ENCODE measurements around the gene USP1. TPM values are rescaled to one million over a fixed set of nuclear protein-coding genes. Genes with fewer than 3 reads are reported as not detected.

The USP1 gene
- total and polyA plus RNA-seq, 10 of the 15 experiments (the other 5 are each of a cell fraction or from before 2014, with no cell fraction given), result 25.6 to 77.9 (median 48.1) TPM

DNA sequence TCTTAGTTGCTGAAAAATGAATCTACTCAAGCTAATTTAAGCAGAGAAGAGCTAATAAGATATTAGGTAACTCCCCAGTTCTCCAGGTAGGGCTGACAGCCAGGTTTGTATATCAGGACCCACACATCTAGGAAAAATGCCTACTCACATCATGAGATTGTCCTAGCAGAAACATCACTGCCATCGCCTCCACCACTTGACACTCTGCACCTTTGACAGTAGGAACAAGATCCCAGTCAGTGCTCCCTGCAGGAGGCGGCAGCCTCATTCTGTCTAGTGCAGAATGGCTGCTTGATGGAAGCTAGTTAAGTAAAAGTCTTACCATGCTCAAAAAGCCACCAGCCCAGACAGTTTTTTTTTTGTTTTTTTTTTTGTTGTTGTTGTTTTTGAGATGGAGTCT lies 31.6 kb upstream of the USP1 start:
- in situ Hi-C loops (cut with MboI), result loop anchor here (5.0 kb wide), 1 partner anchor 228 kb away; no protein-coding TSS in a partner anchor
- TF ChIP-seq TCF7 (IDR thresholded peaks at IDR 0.05; ENCODE audit: borderline replicate concordance) (no peak), WRNIP1 (IDR thresholded peaks at IDR 0.05; ENCODE audit: borderline replicate concordance, low read depth, low read length) (no peak), NR2C2 (IDR thresholded peaks at IDR 0.05; ENCODE audit: borderline replicate concordance, control insufficient read depth, insufficient read length, low read depth) (no peak), SMARCA5 (IDR thresholded peaks at IDR 0.05) (no peak), SRF (IDR thresholded peaks at IDR 0.05; ENCODE audit: low read depth in 2 of 2, low read length in 2 of 2) (no peak), KLF5 (IDR thresholded peaks at IDR 0.05; ENCODE audit: partially characterized antibody) (no peak), RAD21 (IDR thresholded peaks at IDR 0.05; ENCODE audit: insufficient read depth, low read depth, low read length) (no peak)
- TF ChIP-seq, protein P1, sequence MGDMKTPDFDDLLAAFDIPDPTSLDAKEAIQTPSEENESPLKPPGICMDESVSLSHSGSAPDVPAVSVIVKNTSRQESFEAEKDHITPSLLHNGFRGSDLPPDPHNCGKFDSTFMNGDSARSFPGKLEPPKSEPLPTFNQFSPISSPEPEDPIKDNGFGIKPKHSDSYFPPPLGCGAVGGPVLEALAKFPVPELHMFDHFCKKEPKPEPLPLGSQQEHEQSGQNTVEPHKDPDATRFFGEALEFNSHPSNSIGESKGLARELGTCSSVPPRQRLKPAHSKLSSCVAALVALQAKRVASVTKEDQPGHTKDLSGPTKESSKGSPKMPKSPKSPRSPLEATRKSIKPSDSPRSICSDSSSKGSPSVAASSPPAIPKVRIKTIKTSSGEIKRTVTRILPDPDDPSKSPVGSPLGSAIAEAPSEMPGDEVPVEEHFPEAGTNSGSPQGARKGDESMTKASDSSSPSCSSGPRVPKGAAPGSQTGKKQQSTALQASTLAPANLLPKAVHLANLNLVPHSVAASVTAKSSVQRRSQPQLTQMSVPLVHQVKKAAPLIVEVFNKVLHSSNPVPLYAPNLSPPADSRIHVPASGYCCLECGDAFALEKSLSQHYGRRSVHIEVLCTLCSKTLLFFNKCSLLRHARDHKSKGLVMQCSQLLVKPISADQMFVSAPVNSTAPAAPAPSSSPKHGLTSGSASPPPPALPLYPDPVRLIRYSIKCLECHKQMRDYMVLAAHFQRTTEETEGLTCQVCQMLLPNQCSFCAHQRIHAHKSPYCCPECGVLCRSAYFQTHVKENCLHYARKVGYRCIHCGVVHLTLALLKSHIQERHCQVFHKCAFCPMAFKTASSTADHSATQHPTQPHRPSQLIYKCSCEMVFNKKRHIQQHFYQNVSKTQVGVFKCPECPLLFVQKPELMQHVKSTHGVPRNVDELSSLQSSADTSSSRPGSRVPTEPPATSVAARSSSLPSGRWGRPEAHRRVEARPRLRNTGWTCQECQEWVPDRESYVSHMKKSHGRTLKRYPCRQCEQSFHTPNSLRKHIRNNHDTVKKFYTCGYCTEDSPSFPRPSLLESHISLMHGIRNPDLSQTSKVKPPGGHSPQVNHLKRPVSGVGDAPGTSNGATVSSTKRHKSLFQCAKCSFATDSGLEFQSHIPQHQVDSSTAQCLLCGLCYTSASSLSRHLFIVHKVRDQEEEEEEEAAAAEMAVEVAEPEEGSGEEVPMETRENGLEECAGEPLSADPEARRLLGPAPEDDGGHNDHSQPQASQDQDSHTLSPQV (IDR thresholded peaks at IDR 0.05), result no peak
- TF ChIP-seq, protein P2, sequence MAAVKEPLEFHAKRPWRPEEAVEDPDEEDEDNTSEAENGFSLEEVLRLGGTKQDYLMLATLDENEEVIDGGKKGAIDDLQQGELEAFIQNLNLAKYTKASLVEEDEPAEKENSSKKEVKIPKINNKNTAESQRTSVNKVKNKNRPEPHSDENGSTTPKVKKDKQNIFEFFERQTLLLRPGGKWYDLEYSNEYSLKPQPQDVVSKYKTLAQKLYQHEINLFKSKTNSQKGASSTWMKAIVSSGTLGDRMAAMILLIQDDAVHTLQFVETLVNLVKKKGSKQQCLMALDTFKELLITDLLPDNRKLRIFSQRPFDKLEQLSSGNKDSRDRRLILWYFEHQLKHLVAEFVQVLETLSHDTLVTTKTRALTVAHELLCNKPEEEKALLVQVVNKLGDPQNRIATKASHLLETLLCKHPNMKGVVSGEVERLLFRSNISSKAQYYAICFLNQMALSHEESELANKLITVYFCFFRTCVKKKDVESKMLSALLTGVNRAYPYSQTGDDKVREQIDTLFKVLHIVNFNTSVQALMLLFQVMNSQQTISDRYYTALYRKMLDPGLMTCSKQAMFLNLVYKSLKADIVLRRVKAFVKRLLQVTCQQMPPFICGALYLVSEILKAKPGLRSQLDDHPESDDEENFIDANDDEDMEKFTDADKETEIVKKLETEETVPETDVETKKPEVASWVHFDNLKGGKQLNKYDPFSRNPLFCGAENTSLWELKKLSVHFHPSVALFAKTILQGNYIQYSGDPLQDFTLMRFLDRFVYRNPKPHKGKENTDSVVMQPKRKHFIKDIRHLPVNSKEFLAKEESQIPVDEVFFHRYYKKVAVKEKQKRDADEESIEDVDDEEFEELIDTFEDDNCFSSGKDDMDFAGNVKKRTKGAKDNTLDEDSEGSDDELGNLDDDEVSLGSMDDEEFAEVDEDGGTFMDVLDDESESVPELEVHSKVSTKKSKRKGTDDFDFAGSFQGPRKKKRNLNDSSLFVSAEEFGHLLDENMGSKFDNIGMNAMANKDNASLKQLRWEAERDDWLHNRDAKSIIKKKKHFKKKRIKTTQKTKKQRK (IDR thresholded peaks at IDR 0.05; ENCODE audit: low read depth, low read length), result no peak
- TF ChIP-seq, protein P3, sequence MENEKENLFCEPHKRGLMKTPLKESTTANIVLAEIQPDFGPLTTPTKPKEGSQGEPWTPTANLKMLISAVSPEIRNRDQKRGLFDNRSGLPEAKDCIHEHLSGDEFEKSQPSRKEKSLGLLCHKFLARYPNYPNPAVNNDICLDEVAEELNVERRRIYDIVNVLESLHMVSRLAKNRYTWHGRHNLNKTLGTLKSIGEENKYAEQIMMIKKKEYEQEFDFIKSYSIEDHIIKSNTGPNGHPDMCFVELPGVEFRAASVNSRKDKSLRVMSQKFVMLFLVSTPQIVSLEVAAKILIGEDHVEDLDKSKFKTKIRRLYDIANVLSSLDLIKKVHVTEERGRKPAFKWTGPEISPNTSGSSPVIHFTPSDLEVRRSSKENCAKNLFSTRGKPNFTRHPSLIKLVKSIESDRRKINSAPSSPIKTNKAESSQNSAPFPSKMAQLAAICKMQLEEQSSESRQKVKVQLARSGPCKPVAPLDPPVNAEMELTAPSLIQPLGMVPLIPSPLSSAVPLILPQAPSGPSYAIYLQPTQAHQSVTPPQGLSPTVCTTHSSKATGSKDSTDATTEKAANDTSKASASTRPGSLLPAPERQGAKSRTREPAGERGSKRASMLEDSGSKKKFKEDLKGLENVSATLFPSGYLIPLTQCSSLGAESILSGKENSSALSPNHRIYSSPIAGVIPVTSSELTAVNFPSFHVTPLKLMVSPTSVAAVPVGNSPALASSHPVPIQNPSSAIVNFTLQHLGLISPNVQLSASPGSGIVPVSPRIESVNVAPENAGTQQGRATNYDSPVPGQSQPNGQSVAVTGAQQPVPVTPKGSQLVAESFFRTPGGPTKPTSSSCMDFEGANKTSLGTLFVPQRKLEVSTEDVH (IDR thresholded peaks at IDR 0.05; ENCODE audit: low read depth, partially characterized antibody), result no peak
- TF ChIP-seq, protein P4, sequence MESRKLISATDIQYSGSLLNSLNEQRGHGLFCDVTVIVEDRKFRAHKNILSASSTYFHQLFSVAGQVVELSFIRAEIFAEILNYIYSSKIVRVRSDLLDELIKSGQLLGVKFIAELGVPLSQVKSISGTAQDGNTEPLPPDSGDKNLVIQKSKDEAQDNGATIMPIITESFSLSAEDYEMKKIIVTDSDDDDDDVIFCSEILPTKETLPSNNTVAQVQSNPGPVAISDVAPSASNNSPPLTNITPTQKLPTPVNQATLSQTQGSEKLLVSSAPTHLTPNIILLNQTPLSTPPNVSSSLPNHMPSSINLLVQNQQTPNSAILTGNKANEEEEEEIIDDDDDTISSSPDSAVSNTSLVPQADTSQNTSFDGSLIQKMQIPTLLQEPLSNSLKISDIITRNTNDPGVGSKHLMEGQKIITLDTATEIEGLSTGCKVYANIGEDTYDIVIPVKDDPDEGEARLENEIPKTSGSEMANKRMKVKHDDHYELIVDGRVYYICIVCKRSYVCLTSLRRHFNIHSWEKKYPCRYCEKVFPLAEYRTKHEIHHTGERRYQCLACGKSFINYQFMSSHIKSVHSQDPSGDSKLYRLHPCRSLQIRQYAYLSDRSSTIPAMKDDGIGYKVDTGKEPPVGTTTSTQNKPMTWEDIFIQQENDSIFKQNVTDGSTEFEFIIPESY (IDR thresholded peaks at IDR 0.05), result no peak

More for the DNA sequence above, 31.6 kb upstream of the USP1 start:
- FAIRE-seq (no peak), ATAC-seq (no peak), DNase-seq (ENCODE audit: low read depth, low spot score) (no peak)
- Histone ChIP-seq H3K9ac (ENCODE audit: control insufficient read depth, insufficient read depth, low read length) (no peak overlapping the region), H3K4me3 (no peak overlapping the region), H3K4me2 (ENCODE audit: control insufficient read depth, insufficient read depth) (no peak overlapping the region), H3K27ac (ENCODE audit: control insufficient read depth, insufficient read depth) (no peak overlapping the region), H3K27me3 (replicated peaks in 1 of 2; ENCODE audit: control insufficient read depth in 2 of 2, insufficient read depth in 2 of 2, low read length in 1 of 2) (no peaks in the 10 kb centered on the region), H2AFZ (ENCODE audit: control insufficient read depth, low read depth, low read length) (no peak overlapping the region), H4K20me1 (ENCODE audit: control insufficient read depth, insufficient read depth) (no peaks in the 10 kb centered on the region), H3K4me1 (ENCODE audit: control insufficient read depth, insufficient read depth, low read length) (no peaks in the 10 kb centered on the region), H3K36me3 (ENCODE audit: control insufficient read depth in 2 of 2, insufficient read depth in 2 of 2, low read length in 1 of 2) (no peaks in the 10 kb centered on the region), H3K9me3 (replicated peaks; ENCODE audit: control insufficient read depth, insufficient read depth, low read length) (no peaks in the 10 kb centered on the region), H3K79me2 (ENCODE audit: control insufficient read depth, insufficient read depth, low read length) (no peaks in the 10 kb centered on the region)
- no TSS peak for BruUV-seq (replicated peaks)
- ChIA-PET CTCF (interaction anchor here (0.6 to 5.3 kb wide), 9 partner anchors 14 to 341 kb away, joined by 3 to 51 read pairs (median 4); no protein-coding TSS in a partner anchor), RAD21 (ENCODE audit: unreplicated experiment) (interaction anchor here (4.3 kb wide), 1 partner anchor 230 kb away, joined by 24 read pairs; no protein-coding TSS in a partner anchor), SMC1A (ENCODE audit: uncharacterized antibody, unreplicated experiment) (interaction anchor here (1.4 to 5.0 kb wide), 3 partner anchors 107 to 341 kb away, joined by 5 to 25 read pairs (median 7); no protein-coding TSS in a partner anchor), POLR2A (no interaction called here)
- intact Hi-C loops (cut with micrococcal nuclease; ENCODE audit: unreplicated experiment), result loop anchor here (10.0 kb wide), 1 partner anchor 110 kb away; no protein-coding TSS in a partner anchor
- WGBS (ENCODE audit: insufficient coverage, insufficient replicate concordance, low lambda C conversion rate, missing lambda C conversion rate), result 57% methylated on average over 2 of the region's 2 CpGs
